ENCODE data around the gene PTPN6. TPM values are rescaled to one million over a fixed set of nuclear protein-coding genes. Genes with fewer than 3 reads are reported as not detected.
A peak's percentile ranks its signal among the peaks of the same experiment; 100 is the strongest.

Gene PTPN6
- total and polyA plus RNA-seq, 5 donors from 2014 or later: 174 to 321 (median 283) TPM

GRCh38 chr12:6978188-6978587 lies 27.0 kb downstream of the PTPN6 start:
- no peak overlapping the region for H3K27ac ChIP-seq (ENCODE audit: insufficient read depth, low read length, poor library complexity, severe bottlenecking)
- H3K27ac Mint-ChIP-seq: peak overlapping the region in 1 of 3 donors; percentile 78
- H3K4me3 Mint-ChIP-seq: no peak overlapping the region

GRCh38 chr12:6978611-6979011 lies 27.5 kb downstream of the PTPN6 start:
- no peak for ATAC-seq (ENCODE audit: low read depth in 2 of 2)
- no peak overlapping the region for H3K4me3 ChIP-seq (ENCODE audit: low read depth, low read length)
- Mint-ChIP-seq H3K9me3 (no peaks in the 10 kb centered on the region), H3K27me3 (no peaks in the 10 kb centered on the region), H3K4me1 (peaks cover 0 to 9% (median 4%) of the 10 kb centered on the region in 4 donors), H3K4me3 (no peak overlapping the region), H3K27ac (peak overlapping the region in 1 of 3 donors; percentile 78), H3K36me3 (peaks cover 32% of the 10 kb centered on the region)
- H3K36me3 ChIP-seq (ENCODE audit: control insufficient read depth, insufficient read depth, low read length): peaks cover 83% of the 10 kb centered on the region
- H3K27ac ChIP-seq (ENCODE audit: insufficient read depth, low read length, poor library complexity, severe bottlenecking): no peak overlapping the region
- H3K27me3 ChIP-seq (ENCODE audit: control insufficient read depth, insufficient read depth, low read length): no peaks in the 10 kb centered on the region
- no peak for DNase-seq
- H3K4me1 ChIP-seq (ENCODE audit: control insufficient read depth, insufficient read depth, low read length, poor library complexity, severe bottlenecking): no peaks in the 10 kb centered on the region
- no peaks in the 10 kb centered on the region for H3K9me3 ChIP-seq (ENCODE audit: control insufficient read depth in 2 of 2, low read length in 2 of 2)

More at GRCh38 chr12:6978188-6978587, 27.0 kb downstream of the PTPN6 start:
- ATAC-seq (ENCODE audit: low read depth in 2 of 2) (no peak), DNase-seq (no peak)
- no peaks in the 10 kb centered on the region for H3K27me3 Mint-ChIP-seq
- no peaks in the 10 kb centered on the region for H3K4me1 ChIP-seq (ENCODE audit: control insufficient read depth, insufficient read depth, low read length, poor library complexity, severe bottlenecking)
- peaks cover 29% of the 10 kb centered on the region for H3K36me3 Mint-ChIP-seq
- no peaks in the 10 kb centered on the region for H3K9me3 Mint-ChIP-seq
- no peaks in the 10 kb centered on the region for H3K27me3 ChIP-seq (ENCODE audit: control insufficient read depth, insufficient read depth, low read length)
- peaks cover 81% of the 10 kb centered on the region for H3K36me3 ChIP-seq (ENCODE audit: control insufficient read depth, insufficient read depth, low read length)
- H3K4me3 ChIP-seq (ENCODE audit: low read depth, low read length): no peak overlapping the region
- H3K9me3 ChIP-seq (ENCODE audit: control insufficient read depth in 2 of 2, low read length in 2 of 2): no peaks in the 10 kb centered on the region
- H3K4me1 Mint-ChIP-seq: peaks cover 0 to 9% (median 4%) of the 10 kb centered on the region in 4 donors

- Histone ChIP-seq H3K27ac (ENCODE audit: insufficient read depth, low read length, poor library complexity, severe bottlenecking) (no peak overlapping the region), H3K27me3 (ENCODE audit: control insufficient read depth, insufficient read depth, low read length) (no peaks in the 10 kb centered on the region), H3K4me1 (ENCODE audit: control insufficient read depth, insufficient read depth, low read length, poor library complexity, severe bottlenecking) (no peaks in the 10 kb centered on the region), H3K4me3 (ENCODE audit: low read depth, low read length) (no peak overlapping the region), H3K9me3 (ENCODE audit: control insufficient read depth in 2 of 2, low read length in 2 of 2) (no peaks in the 10 kb centered on the region), H3K36me3 (ENCODE audit: control insufficient read depth, insufficient read depth, low read length) (peaks cover 81% of the 10 kb centered on the region)
- H3K4me1 Mint-ChIP-seq: peaks cover 0 to 5% (median under 1%) of the 10 kb centered on the region in 4 donors
- peak overlapping the region in 1 of 3 donors; percentile 9 for H3K27ac Mint-ChIP-seq
- H3K36me3 Mint-ChIP-seq: peaks cover 32% of the 10 kb centered on the region
- DNase-seq (no peak), ATAC-seq (ENCODE audit: low read depth in 2 of 2) (no peak)
- H3K27me3 Mint-ChIP-seq: no peaks in the 10 kb centered on the region
- no peak overlapping the region for H3K4me3 Mint-ChIP-seq
- H3K9me3 Mint-ChIP-seq: no peaks in the 10 kb centered on the region
These were observed 27.9 kb downstream of the PTPN6 start for GRCh38 chr12:6979021-6979420.

- DNase-seq (no peak), ATAC-seq (ENCODE audit: low read depth in 2 of 2) (no peak)
- Histone ChIP-seq H3K36me3 (ENCODE audit: control insufficient read depth, insufficient read depth, low read length) (peaks cover 77% of the 10 kb centered on the region), H3K27ac (ENCODE audit: insufficient read depth, low read length, poor library complexity, severe bottlenecking) (no peak overlapping the region), H3K4me1 (ENCODE audit: control insufficient read depth, insufficient read depth, low read length, poor library complexity, severe bottlenecking) (no peaks in the 10 kb centered on the region), H3K4me3 (ENCODE audit: low read depth, low read length) (no peak overlapping the region), H3K27me3 (ENCODE audit: control insufficient read depth, insufficient read depth, low read length) (no peaks in the 10 kb centered on the region), H3K9me3 (ENCODE audit: control insufficient read depth in 2 of 2, low read length in 2 of 2) (no peaks in the 10 kb centered on the region)
- Mint-ChIP-seq H3K9me3 (no peaks in the 10 kb centered on the region), H3K27me3 (no peaks in the 10 kb centered on the region), H3K4me1 (peaks cover 0 to 3% (median 0%) of the 10 kb centered on the region in 4 donors), H3K4me3 (no peak overlapping the region), H3K36me3 (peaks cover 32% of the 10 kb centered on the region), H3K27ac (peak overlapping the region in 1 of 3 donors; percentile 20)
These were observed 28.3 kb downstream of the PTPN6 start for GRCh38 chr12:6979453-6979852.

GRCh38 chr12:6980075-6980474 lies 28.9 kb downstream of the PTPN6 start:
- H3K4me1 Mint-ChIP-seq: peaks cover 0 to 3% (median 0%) of the 10 kb centered on the region in 4 donors
- no peaks in the 10 kb centered on the region for H3K9me3 Mint-ChIP-seq
- Histone ChIP-seq H3K4me1 (ENCODE audit: control insufficient read depth, insufficient read depth, low read length, poor library complexity, severe bottlenecking) (no peaks in the 10 kb centered on the region), H3K4me3 (ENCODE audit: low read depth, low read length) (no peak overlapping the region), H3K27me3 (ENCODE audit: control insufficient read depth, insufficient read depth, low read length) (no peaks in the 10 kb centered on the region), H3K27ac (ENCODE audit: insufficient read depth, low read length, poor library complexity, severe bottlenecking) (no peak overlapping the region), H3K36me3 (ENCODE audit: control insufficient read depth, insufficient read depth, low read length) (peaks cover 71% of the 10 kb centered on the region), H3K9me3 (ENCODE audit: control insufficient read depth in 2 of 2, low read length in 2 of 2) (no peaks in the 10 kb centered on the region)
- no peak for ATAC-seq (ENCODE audit: low read depth in 2 of 2)
- H3K36me3 Mint-ChIP-seq: peaks cover 32% of the 10 kb centered on the region
- H3K27me3 Mint-ChIP-seq: no peaks in the 10 kb centered on the region
- no peak overlapping the region for H3K4me3 Mint-ChIP-seq
- peak overlapping the region in 1 of 3 donors; percentile 23 for H3K27ac Mint-ChIP-seq
- DNase-seq: no peak

GRCh38 chr12:6980740-6981139 lies 29.6 kb downstream of the PTPN6 start:
- no peaks in the 10 kb centered on the region for H3K9me3 ChIP-seq (ENCODE audit: control insufficient read depth in 2 of 2, low read length in 2 of 2)
- ATAC-seq (ENCODE audit: low read depth in 2 of 2): no peak
- no peak overlapping the region for H3K4me3 Mint-ChIP-seq
- peak overlapping the region in 1 of 3 donors; percentile 23 for H3K27ac Mint-ChIP-seq
- no peaks in the 10 kb centered on the region for H3K27me3 ChIP-seq (ENCODE audit: control insufficient read depth, insufficient read depth, low read length)
- no peak for DNase-seq
- no peaks in the 10 kb centered on the region for H3K9me3 Mint-ChIP-seq
- no peak overlapping the region for H3K27ac ChIP-seq (ENCODE audit: insufficient read depth, low read length, poor library complexity, severe bottlenecking)
- H3K4me1 ChIP-seq (ENCODE audit: control insufficient read depth, insufficient read depth, low read length, poor library complexity, severe bottlenecking): no peaks in the 10 kb centered on the region
- H3K4me3 ChIP-seq (ENCODE audit: low read depth, low read length): no peak overlapping the region
- H3K36me3 ChIP-seq (ENCODE audit: control insufficient read depth, insufficient read depth, low read length): peaks cover 64% of the 10 kb centered on the region
- peaks cover 31% of the 10 kb centered on the region for H3K36me3 Mint-ChIP-seq
- H3K4me1 Mint-ChIP-seq: peaks cover 0 to 3% (median 0%) of the 10 kb centered on the region in 4 donors
- H3K27me3 Mint-ChIP-seq: no peaks in the 10 kb centered on the region

- peaks cover 62% of the 10 kb centered on the region for H3K36me3 ChIP-seq (ENCODE audit: control insufficient read depth, insufficient read depth, low read length)
- H3K4me3 ChIP-seq (ENCODE audit: low read depth, low read length): no peak overlapping the region
- ATAC-seq (ENCODE audit: low read depth in 2 of 2) (no peak), DNase-seq (no peak)
- Mint-ChIP-seq H3K4me1 (peaks cover 0 to 3% (median 0%) of the 10 kb centered on the region in 4 donors), H3K27ac (peak overlapping the region in 2 of 3 donors; percentile 23 to 77), H3K36me3 (peaks cover 27% of the 10 kb centered on the region), H3K27me3 (no peaks in the 10 kb centered on the region), H3K9me3 (no peaks in the 10 kb centered on the region), H3K4me3 (no peak overlapping the region)
- H3K9me3 ChIP-seq (ENCODE audit: control insufficient read depth in 2 of 2, low read length in 2 of 2): no peaks in the 10 kb centered on the region
- no peak overlapping the region for H3K27ac ChIP-seq (ENCODE audit: insufficient read depth, low read length, poor library complexity, severe bottlenecking)
- H3K4me1 ChIP-seq (ENCODE audit: control insufficient read depth, insufficient read depth, low read length, poor library complexity, severe bottlenecking): no peaks in the 10 kb centered on the region
- no peaks in the 10 kb centered on the region for H3K27me3 ChIP-seq (ENCODE audit: control insufficient read depth, insufficient read depth, low read length)
These were observed 30.2 kb downstream of the PTPN6 start for GRCh38 chr12:6981152-6982052.

Measured in CD4-positive, CD25-positive, alpha-beta regulatory T cell (primary cell).